ENCODE measurements around the gene FNBP1.

Gene FNBP1

GRCh38 chr9:130042885-130043653 lies at the start of gene FNBP1:
Gene FNBP1 (minus strand): TSS chr9:130043189. CDS start chr9:130042975, 214 bp downstream.
- DNase-seq = peak; percentile 87

- DNase-seq = no peak
Measured at GRCh38 chr9:130090915-130091314, 47.9 kb upstream of the FNBP1 start.

- no peak for DNase-seq
Measured at GRCh38 chr9:130089141-130089540, 46.2 kb upstream of the FNBP1 start.

GRCh38 chr9:130088051-130088450 lies 45.1 kb upstream of the FNBP1 start:
- DNase-seq = no peak

GRCh38 chr9:130084337-130084736 lies 41.3 kb upstream of the FNBP1 start:
- DNase-seq = no peak

- DNase-seq = no peak
Measured at GRCh38 chr9:130078547-130078946, 35.6 kb upstream of the FNBP1 start.

GRCh38 chr9:130073373-130073772 lies 30.4 kb upstream of the FNBP1 start:
- no peak for DNase-seq

GRCh38 chr9:130072515-130073235 lies 29.7 kb upstream of the FNBP1 start:
- no peak for DNase-seq

GRCh38 chr9:130069048-130069447 lies 26.1 kb upstream of the FNBP1 start:
- DNase-seq = no peak

- DNase-seq = no peak
Measured at GRCh38 chr9:130064621-130065020, 21.6 kb upstream of the FNBP1 start.

GRCh38 chr9:130062750-130063149 lies 19.8 kb upstream of the FNBP1 start:
- DNase-seq = no peak

- no peak for DNase-seq
Measured at GRCh38 chr9:130060296-130060695, 17.3 kb upstream of the FNBP1 start.

- DNase-seq = no peak
Measured at GRCh38 chr9:130058887-130059286, 15.9 kb upstream of the FNBP1 start.

GRCh38 chr9:130058154-130058553 lies 15.2 kb upstream of the FNBP1 start:
- DNase-seq = no peak

GRCh38 chr9:130054820-130055219 lies 11.8 kb upstream of the FNBP1 start:
- no peak for DNase-seq

GRCh38 chr9:130054325-130054786 lies 11.4 kb upstream of the FNBP1 start:
- no peak for DNase-seq

- peak; percentile 80 for DNase-seq
Measured at GRCh38 chr9:130053504-130054324, 10.7 kb upstream of the FNBP1 start, which contains the start of gene GPR107. Gene GPR107 (plus strand): TSS chr9:130053906. CDS start chr9:130053933, 27 bp downstream.

GRCh38 chr9:130053109-130053503 lies 10.1 kb upstream of the FNBP1 start:
- DNase-seq = no peak

- DNase-seq = no peak
Measured at GRCh38 chr9:130051855-130052254, 8.9 kb upstream of the FNBP1 start.

GRCh38 chr9:130050462-130050861 lies 7.5 kb upstream of the FNBP1 start:
- no peak for DNase-seq

GRCh38 chr9:130049431-130050210 lies 6.6 kb upstream of the FNBP1 start:
- no peak for DNase-seq

- no peak for DNase-seq
Measured at GRCh38 chr9:130045725-130046450, 2.9 kb upstream of the FNBP1 start.
